SJSA1 (cell line): Measurements from ENCODE around the gene MEIKIN. TPM values are rescaled to one million over a fixed set of nuclear protein-coding genes. Genes with fewer than 3 reads are reported as not detected.
A peak's percentile ranks its signal among the peaks of the same experiment; 100 is the strongest.
"Not testable (repeated sequence)": the region's sequence is repeated elsewhere in the genome, so short reads cannot be mapped to it uniquely, and the experiment has no call there.

Source experiments
- DNase-seq, 2 experiments: peaks; one replicate each; pipeline ENCODE4 v3.0.0-alpha.2; 2015 to 2020; ENCODE audit warnings: low spot score in 2 of 2, low read depth in 1 of 2
- H3K27ac ChIP-seq: fragments of 250-450 bp; sonication (Bioruptor Pico); 2 replicates; pipeline ENCODE4 v1.5.1; 2020; ENCODE audit warnings: mild to moderate bottlenecking, moderate library complexity
- H3K27me3 ChIP-seq: fragments of 250-450 bp; sonication (Bioruptor Pico); replicated peaks from 2 replicates; pipeline ENCODE4 v1.5.1; 2020; ENCODE audit warnings: mild to moderate bottlenecking, moderate library complexity
- H3K36me3 ChIP-seq: fragments of 250-450 bp; sonication (Bioruptor Pico); 2 replicates; pipeline ENCODE4 v1.5.1; 2020; ENCODE audit warnings: mild to moderate bottlenecking
- H3K4me1 ChIP-seq: fragments of 250-450 bp; sonication (Bioruptor Pico); replicated peaks from 2 replicates; pipeline ENCODE4 v1.6.1; 2021; ENCODE audit warnings: mild to moderate bottlenecking
- H3K4me3 ChIP-seq: fragments of 250-450 bp; sonication (Bioruptor Pico); 2 replicates; pipeline ENCODE4 v1.5.1; 2020; ENCODE audit warnings: mild to moderate bottlenecking
- H3K9me3 ChIP-seq: fragments of 250-450 bp; sonication (Bioruptor Pico); replicated peaks from 2 replicates; pipeline ENCODE4 v1.5.1; 2020; ENCODE audit warnings: mild to moderate bottlenecking
- total RNA-seq: library from RNA; depleted of rRNA; stranded (reverse); fragments of >200 nt; shearing (Covaris generic); gene quantifications from 2 replicates; pipeline ENCODE4 v1.2.3, GENCODE V29; 2014

The MEIKIN gene
- total RNA-seq, 1 experiment from 2014 or later, result not detected

DNA sequence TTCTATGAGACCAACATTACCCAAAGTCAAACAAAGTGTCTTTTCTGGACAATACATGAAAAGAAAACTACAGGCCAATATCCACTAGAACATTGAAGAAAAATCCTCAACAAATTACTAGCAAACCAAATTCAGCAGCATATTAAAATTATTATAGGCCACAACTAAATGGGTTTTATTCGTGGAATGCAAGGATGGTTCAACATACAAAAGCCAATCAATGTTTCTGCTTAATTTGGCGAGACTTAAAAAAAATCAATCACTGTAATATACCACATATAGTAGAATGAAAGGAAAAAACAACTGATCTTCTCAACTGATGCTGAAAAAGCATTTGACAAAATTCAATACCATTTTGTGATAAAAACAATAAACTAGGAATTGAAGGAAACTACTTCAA, 96.8 kb downstream of the MEIKIN start:
- H3K27ac ChIP-seq, result no peak overlapping the region
- H3K4me3 ChIP-seq, result no peak overlapping the region
- H3K9me3 ChIP-seq, result peaks cover 3% of the 10 kb centered on the region; the same call in 1 of the 2 replicates
- H3K27me3 ChIP-seq, result no peaks in the 10 kb centered on the region
- DNase-seq, result no peak
- H3K36me3 ChIP-seq, result no peaks in the 10 kb centered on the region
- no peaks in the 10 kb centered on the region for H3K4me1 ChIP-seq

DNA sequence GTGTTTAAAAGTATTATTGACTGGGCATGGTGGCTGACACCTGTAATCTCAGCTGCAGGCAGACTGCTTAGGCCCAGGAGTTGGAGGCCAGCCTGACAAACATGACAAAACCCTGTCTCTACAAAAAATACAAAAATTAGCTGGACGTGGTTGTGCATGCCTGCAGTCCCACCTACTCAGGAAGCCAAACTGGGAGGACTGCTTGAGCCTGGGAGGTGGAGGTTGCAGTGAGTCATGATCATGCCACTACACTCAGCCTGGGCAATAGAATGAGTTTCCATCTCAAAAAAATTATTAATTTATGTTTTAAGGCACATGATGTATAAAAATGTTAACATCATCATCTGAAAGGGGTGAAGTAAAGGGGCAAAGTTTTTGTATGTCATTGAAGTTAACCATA, 98.9 kb downstream of the MEIKIN start:
- no peak for DNase-seq
- Histone ChIP-seq H3K27ac (no peak overlapping the region), H3K4me3 (no peak overlapping the region), H3K27me3 (no peaks in the 10 kb centered on the region), H3K36me3 (no peaks in the 10 kb centered on the region), H3K9me3 (peaks cover 3% of the 10 kb centered on the region; the same call in 1 of the 2 replicates), H3K4me1 (no peaks in the 10 kb centered on the region)

DNA sequence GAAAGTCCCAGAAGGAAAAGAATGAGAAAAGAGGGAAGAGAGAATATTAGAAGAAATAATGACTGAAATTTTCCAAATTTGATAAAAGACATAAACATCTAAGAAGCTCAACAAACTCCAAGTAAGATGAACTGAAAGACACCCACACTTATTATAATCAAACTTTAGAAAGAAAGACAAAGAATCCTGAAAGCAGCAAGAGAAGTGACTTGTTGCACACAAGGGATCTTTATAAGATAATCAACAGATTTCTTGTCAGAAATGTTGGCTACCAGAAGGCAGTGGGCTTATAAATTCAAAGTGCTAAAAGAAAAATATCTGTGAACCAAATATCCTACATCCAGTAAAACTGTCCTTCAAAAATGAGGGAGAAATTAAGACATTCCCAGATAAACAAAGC, 99.6 kb downstream of the MEIKIN start:
- peaks cover 3% of the 10 kb centered on the region; the same call in 1 of the 2 replicates for H3K9me3 ChIP-seq
- no peak for DNase-seq
- H3K36me3 ChIP-seq, result no peaks in the 10 kb centered on the region
- no peak overlapping the region for H3K4me3 ChIP-seq
- H3K4me1 ChIP-seq, result no peaks in the 10 kb centered on the region
- H3K27ac ChIP-seq, result no peak overlapping the region
- no peaks in the 10 kb centered on the region for H3K27me3 ChIP-seq

DNA sequence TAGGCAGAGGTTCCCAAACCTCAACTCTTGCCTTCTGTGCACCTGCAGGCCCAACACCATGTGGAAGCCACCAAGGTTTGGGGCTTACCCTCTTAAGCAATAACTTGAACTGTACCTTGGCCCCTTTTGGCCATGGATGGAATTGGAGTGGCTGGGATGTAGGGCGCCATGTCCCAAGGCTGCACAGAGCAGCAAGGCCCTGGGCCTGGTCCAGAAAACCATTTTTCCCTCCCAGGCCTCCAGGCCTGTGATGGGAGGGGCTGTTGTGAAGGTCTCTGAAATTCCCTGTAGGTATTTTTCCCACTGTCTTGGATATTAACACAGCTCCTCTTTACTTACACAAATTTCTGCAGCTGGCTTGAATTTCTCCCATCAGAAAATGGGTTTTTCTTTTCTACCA, 102.5 kb downstream of the MEIKIN start:
- not testable (repeated sequence) for H3K27me3 ChIP-seq, H3K4me1 ChIP-seq, H3K27ac ChIP-seq, H3K9me3 ChIP-seq, H3K4me3 ChIP-seq, DNase-seq, H3K36me3 ChIP-seq

DNA sequence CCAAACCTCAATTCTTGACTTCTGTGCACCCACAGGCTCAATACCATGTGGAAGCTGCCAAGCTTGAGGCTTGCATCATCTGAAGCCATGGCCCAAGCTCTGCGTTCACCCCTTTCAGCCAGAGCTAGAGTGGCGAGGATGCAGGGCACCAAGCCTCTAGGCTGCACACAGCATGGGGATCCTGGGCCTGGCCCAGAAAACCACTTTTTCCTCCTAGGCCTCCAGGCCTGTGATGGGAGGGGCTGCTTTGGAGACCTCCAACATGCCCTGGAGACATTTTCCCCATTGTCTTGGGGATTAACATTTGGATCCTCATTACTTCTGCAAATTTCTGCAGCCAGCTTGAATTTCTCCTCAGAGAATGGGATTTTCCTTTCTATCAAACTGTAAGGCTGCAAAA, 112.8 kb downstream of the MEIKIN start:
- H3K4me1 ChIP-seq, DNase-seq, H3K9me3 ChIP-seq, H3K27me3 ChIP-seq, H3K4me3 ChIP-seq, H3K36me3 ChIP-seq, H3K27ac ChIP-seq: not testable (repeated sequence)

DNA sequence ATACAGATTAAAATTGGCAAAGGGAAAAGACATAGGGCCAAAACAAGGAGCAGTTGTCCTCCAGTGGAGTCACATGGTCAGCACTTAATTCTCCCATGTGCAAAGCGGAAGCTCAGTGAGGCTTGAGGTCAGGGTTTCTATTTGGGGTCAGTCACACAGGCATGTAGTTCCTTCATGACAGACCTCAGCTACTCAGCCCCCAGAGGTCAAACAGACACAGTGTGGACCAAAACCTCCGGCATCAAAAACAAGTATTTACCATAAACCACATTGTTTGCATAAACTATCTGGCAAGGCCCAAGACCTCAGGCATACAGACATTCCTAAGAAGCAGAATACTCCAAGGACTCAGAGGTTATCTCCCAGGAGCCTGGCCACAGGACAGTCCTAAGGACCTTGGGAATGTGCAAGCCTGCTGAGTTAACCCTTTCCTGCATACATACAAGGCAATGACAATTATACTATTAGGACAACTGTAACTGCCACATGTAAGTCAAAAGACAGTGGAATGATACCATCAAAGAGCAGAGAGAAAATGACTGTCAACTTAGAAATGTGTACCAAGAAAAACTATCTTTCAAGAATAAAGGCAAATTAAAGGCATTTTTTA, 120.0 kb downstream of the MEIKIN start:
- no peaks in the 10 kb centered on the region for H3K36me3 ChIP-seq
- H3K27me3 ChIP-seq, result no peaks in the 10 kb centered on the region
- H3K4me3 ChIP-seq, result no peak overlapping the region
- peak in 1 of 2 experiments; percentile 36 for DNase-seq
- peaks cover 20% of the 10 kb centered on the region for H3K4me1 ChIP-seq
- H3K9me3 ChIP-seq, result 0 out of 2 replicates have a peak, but pooled peaks cover 3% of the 10 kb centered on the region
- H3K27ac ChIP-seq, result no peak overlapping the region

DNA sequence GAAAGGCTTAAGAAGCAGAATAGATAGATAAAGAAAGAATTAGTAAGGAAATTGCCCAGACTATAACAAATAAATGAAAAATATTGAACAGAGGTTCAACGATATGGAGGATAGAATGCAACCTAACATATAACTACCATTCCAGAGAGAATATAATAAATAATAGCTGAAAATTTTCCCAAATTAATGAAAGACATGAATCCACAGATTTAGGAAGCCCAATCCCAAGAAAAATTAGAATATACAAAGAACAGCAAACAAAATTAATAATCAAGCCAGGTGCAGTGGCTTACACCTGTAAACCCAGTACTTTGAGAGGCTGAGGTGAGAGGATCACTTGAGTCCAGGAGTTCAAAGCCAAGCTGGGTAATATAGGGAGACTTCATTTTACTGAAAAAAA, 120.8 kb downstream of the MEIKIN start:
- DNase-seq, result no peak
- Histone ChIP-seq H3K27me3 (no peaks in the 10 kb centered on the region), H3K4me1 (peaks cover 20% of the 10 kb centered on the region), H3K27ac (no peak overlapping the region), H3K9me3 (0 out of 2 replicates have a peak, but pooled peaks cover 3% of the 10 kb centered on the region), H3K36me3 (no peaks in the 10 kb centered on the region), H3K4me3 (no peak overlapping the region)

DNA sequence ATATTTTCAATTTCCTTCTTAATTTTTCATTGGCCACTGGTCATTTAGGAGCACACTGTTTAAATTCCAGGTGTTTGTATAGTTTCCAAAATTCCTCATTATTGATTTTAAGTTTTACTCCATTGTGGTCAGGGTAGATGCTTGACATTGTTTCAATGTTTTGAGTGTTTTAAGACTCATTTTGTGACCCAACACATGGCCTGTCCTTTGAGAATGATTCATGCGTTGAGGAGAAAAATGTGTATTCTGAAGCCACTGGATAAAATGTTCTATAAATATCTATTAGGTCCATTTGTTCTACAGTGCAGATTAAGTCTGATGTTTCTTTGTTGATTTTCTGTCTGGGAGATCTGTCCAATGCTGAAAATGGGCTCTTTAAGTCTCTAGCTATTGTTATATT, 124.2 kb downstream of the MEIKIN start:
- peaks cover 20% of the 10 kb centered on the region for H3K4me1 ChIP-seq
- H3K27ac ChIP-seq, result no peak overlapping the region
- H3K9me3 ChIP-seq, result no peaks in the 10 kb centered on the region
- H3K27me3 ChIP-seq, result no peaks in the 10 kb centered on the region
- no peak overlapping the region for H3K4me3 ChIP-seq
- DNase-seq, result peak in 1 of 2 experiments; percentile 73
- H3K36me3 ChIP-seq, result no peaks in the 10 kb centered on the region

DNA sequence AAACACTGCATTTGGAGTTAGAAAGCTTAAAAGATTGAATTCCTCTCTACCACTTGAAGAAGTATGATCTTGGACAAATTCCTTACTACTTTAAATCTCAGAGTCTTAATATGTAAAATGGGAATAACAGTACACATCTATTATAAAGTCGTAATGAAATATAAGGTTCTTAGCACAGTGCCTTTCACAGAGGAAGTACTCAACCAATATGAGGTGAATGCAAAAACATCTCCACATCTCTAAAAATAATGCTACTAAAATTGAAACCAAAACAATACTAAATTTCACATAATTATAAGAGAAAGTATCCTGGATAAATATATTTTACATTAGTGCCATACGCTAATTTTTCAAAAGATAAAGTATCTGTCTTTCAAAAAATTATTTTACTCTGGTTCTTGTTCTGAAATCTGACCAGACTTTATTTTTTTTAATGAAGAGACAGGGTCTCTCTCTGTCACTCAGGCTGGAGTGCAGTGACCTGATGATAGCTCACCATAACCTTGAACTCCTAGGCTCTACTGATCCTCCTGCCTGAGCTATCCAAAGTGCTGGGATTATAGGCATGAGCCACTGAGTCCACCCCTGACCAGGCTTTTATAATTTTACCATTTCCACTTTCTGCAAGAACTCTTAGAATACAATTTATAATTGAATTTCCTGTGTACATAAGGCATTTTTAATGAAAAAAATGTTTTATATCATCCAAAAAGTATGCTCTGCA, 127.3 kb downstream of the MEIKIN start:
- Histone ChIP-seq H3K4me3 (no peak overlapping the region), H3K27me3 (no peaks in the 10 kb centered on the region), H3K36me3 (no peaks in the 10 kb centered on the region), H3K9me3 (peaks cover 7% of the 10 kb centered on the region; the same call in 1 of the 2 replicates), H3K27ac (no peak overlapping the region), H3K4me1 (peaks cover 26% of the 10 kb centered on the region)
- DNase-seq, result no peak

DNA sequence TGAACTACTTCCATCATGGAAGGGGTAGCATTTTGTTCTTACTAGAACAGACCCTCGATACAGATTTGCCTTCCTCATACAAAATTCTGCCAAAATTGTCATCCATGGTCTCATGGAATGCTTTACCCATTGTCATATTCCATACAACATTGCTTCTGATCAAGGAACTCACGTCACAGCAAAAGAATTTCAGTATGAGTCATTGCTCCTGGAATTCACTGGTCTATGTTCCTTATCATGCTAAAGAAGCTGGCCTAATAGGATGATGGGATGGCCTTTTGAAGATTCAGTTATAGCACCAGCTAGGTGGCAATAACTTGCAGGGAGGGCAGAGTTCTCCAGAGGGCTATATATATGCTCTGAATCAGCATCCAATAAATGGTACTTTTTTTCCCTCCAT, 130.5 kb downstream of the MEIKIN start:
- DNase-seq, result peak; percentile 68 to 88
- H3K4me1 ChIP-seq, result peaks cover 14% of the 10 kb centered on the region
- peaks cover 7% of the 10 kb centered on the region; the same call in 1 of the 2 replicates for H3K9me3 ChIP-seq
- peak overlapping the region; percentile 81 for H3K27ac ChIP-seq
- no peaks in the 10 kb centered on the region for H3K36me3 ChIP-seq
- H3K4me3 ChIP-seq, result no peak overlapping the region
- H3K27me3 ChIP-seq, result no peaks in the 10 kb centered on the region

DNA sequence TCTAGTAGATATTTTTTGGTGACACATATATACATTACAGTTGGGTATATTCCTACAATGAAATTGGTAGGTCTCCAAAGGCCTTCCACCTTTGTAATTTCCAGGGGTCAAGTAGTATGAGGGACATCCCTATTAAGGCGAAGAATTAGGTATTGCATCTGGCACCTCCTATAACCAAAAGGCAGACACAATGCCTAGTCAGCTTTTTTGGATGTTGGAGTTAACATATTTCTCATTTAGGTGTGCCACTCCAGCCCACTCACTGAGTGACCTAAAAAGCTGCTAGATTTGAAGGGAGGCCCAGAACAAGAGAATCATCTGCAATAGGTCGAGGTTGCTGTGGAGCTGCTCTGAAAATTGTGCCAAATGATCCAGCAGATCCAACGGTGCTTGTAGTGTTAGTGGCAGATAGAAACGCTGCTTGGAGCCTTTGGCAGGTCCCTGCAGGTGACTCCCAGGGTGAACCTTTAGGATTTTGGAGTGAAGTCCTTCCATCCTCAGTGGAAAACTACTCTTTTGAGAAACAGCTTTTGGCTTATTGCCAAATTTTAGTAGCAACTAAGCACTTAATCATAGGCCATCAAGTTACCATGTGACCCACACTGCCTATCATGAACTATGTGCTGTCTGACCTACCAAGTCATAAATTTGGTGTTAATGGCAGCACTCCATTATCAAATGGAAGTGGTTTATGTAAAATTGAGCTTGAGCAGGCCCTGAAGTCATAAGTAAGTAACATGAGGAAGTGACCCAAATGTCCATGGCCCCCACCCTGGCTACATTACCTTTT, 132.9 kb downstream of the MEIKIN start:
- Histone ChIP-seq H3K27ac (no peak overlapping the region), H3K9me3 (peaks cover 7% of the 10 kb centered on the region; the same call in 1 of the 2 replicates), H3K4me1 (peaks cover 14% of the 10 kb centered on the region), H3K36me3 (no peaks in the 10 kb centered on the region), H3K4me3 (no peak overlapping the region), H3K27me3 (no peaks in the 10 kb centered on the region)
- DNase-seq, result no peak

DNA sequence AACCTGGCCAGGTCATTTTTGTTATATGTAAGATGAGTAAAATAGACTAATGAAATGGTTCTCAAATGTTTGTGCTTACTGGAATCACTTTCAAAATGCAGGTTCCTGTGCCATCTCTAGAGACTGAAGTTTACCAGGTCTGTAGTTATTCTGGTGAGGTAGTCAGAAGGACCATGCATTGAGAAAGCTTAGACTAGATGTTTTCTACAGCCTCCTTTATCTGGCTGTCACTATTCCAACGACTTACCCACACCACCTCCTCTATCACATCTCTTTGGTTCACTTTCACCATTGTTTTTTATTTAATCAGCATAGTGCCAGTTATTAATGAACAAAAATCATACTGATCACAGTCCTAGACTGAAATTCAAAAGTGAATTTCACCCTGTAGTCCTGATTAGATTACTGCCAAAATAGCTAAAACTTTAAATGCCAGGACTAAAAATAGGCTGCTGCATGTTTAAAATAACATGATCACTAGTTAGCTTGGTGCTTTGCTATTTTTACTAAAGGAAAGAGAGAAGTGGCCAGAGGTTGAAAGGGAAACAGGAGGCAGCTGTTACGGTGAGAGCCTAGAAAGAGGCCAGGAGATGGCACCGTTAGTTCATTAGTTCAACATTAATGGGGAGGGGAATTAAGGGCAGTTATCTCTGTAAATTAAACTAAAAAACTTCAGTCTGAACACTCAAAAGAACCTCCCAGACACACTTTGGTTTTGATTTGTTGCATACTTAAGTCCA, 134.8 kb downstream of the MEIKIN start:
- Histone ChIP-seq H3K4me1 (peaks cover 13% of the 10 kb centered on the region), H3K4me3 (no peak overlapping the region), H3K27ac (no peak overlapping the region), H3K27me3 (no peaks in the 10 kb centered on the region), H3K36me3 (no peaks in the 10 kb centered on the region), H3K9me3 (peaks cover 7% of the 10 kb centered on the region; the same call in 1 of the 2 replicates)
- DNase-seq, result peak in 1 of 2 experiments; percentile 25
